DOHH2 (cell line): ENCODE data around the gene DDN.

Experiments used
- H3F3A ChIP-seq: fragments of 200-600 bp; sonication (generic), shearing (Covaris generic); 2 replicates; pipeline ENCODE4 v1.6.0; 2016; ENCODE audit warnings: antibody characterized with exemption, mild to moderate bottlenecking; ENCODE audit not compliant: control insufficient read depth, insufficient read depth
- H3K27ac ChIP-seq: fragments of 200-600 bp; sonication (generic); 2 replicates; pipeline ENCODE4 v1.5.1; 2014; ENCODE audit warnings: low read depth, mild to moderate bottlenecking, low read length, moderate library complexity
- H3K27me3 ChIP-seq: fragments of 200-600 bp; sonication (generic); 2 replicates; pipeline ENCODE4 v1.6.1; 2014; ENCODE audit warnings: mild to moderate bottlenecking, low read length, mixed read lengths; ENCODE audit not compliant: control insufficient read depth
- H3K36me3 ChIP-seq: fragments of 200-600 bp; sonication (generic); 2 replicates; pipeline ENCODE4 v1.6.1; 2014; ENCODE audit warnings: mild to moderate bottlenecking, low read length, moderate library complexity, mixed read lengths; ENCODE audit not compliant: control insufficient read depth
- H3K4me1 ChIP-seq: fragments of 200-600 bp; sonication (generic); 2 replicates; pipeline ENCODE4 v1.6.1; 2014; ENCODE audit warnings: mild to moderate bottlenecking, low read length, mixed read lengths; ENCODE audit not compliant: control insufficient read depth
- H3K4me2 ChIP-seq: fragments of 200-600 bp; sonication (generic); 2 replicates; pipeline ENCODE4 v1.6.0; 2014; ENCODE audit warnings: mild to moderate bottlenecking, low read length, moderate library complexity
- H3K4me3 ChIP-seq: fragments of 200-600 bp; sonication (generic); 2 replicates; pipeline ENCODE4 v1.5.1; 2014; ENCODE audit warnings: mild to moderate bottlenecking, low read length, mixed read lengths
- H3K79me2 ChIP-seq: fragments of 200-600 bp; sonication (generic); 2 replicates; pipeline ENCODE4 v1.6.1; 2014; ENCODE audit warnings: mild to moderate bottlenecking, low read length, mixed read lengths; ENCODE audit not compliant: control insufficient read depth
- H3K9me2 ChIP-seq: fragments of 200-600 bp; sonication (generic); replicated peaks from 2 replicates; pipeline ENCODE4 v1.6.1; 2014; ENCODE audit warnings: mild to moderate bottlenecking, low read length, mixed read lengths; ENCODE audit not compliant: control insufficient read depth
- H3K9me3 ChIP-seq: fragments of 200-600 bp; sonication (generic); 2 replicates; pipeline ENCODE4 v1.6.1; 2014; ENCODE audit warnings: antibody characterized with exemption, low read length, mixed read lengths; ENCODE audit not compliant: control insufficient read depth, insufficient read depth
- H4K20me1 ChIP-seq: fragments of 200-600 bp; sonication (generic); 2 replicates; pipeline ENCODE4 v1.6.0; 2014; ENCODE audit warnings: low read depth, mild to moderate bottlenecking, antibody characterized with exemption, low read length, moderate library complexity; ENCODE audit not compliant: control insufficient read depth, insufficient read depth
- CTCF ChIP-seq: fragments of 200-600 bp; sonication (generic); IDR thresholded peaks from one replicate; pipeline ENCODE4 v1.5.1; 2014; ENCODE audit warnings: antibody characterized with exemption, mild to moderate bottlenecking, low read depth, low read length; ENCODE audit not compliant: poor library complexity, severe bottlenecking
- EZH2phosphoT487 ChIP-seq: fragments of 200-600 bp; sonication (generic); IDR thresholded peaks from 2 replicates; pipeline ENCODE4 v1.6.1; 2017; ENCODE audit warnings: borderline replicate concordance, mild to moderate bottlenecking, antibody characterized with exemption, low read length, moderate library complexity, mixed read lengths

The DDN gene

GRCh38 chr12:48946205-48946604 lies 53.0 kb downstream of the DDN start:
- no peak overlapping the region for H3K4me2 ChIP-seq
- H3F3A ChIP-seq, result no peaks in the 10 kb centered on the region
- no peak overlapping the region for H3K27ac ChIP-seq
- H3K4me3 ChIP-seq, result no peak overlapping the region
- H3K9me3 ChIP-seq, result no peaks in the 10 kb centered on the region
- peaks cover 11% of the 10 kb centered on the region for H3K36me3 ChIP-seq
- H3K4me1 ChIP-seq, result no peaks in the 10 kb centered on the region
- TF ChIP-seq CTCF (no peak), EZH2phosphoT487 (no peak)
- no peaks in the 10 kb centered on the region for H3K27me3 ChIP-seq
- H3K79me2 ChIP-seq, result peaks cover 58% of the 10 kb centered on the region
- peaks cover 6% of the 10 kb centered on the region; the same call in 1 of the 2 replicates for H4K20me1 ChIP-seq
- H3K9me2 ChIP-seq, result no peaks in the 10 kb centered on the region
